Measurements from ENCODE around the gene RHOBTB3.

- TF ChIP-seq POLR2A (IDR thresholded peaks at IDR 0.05) = no peak
- no peak for TF ChIP-seq CTCF (IDR thresholded peaks at IDR 0.05)
- TF ChIP-seq POLR2AphosphoS5 (IDR thresholded peaks at IDR 0.05) = no peak
Observed at GRCh38 chr5:95689680-95690079, 41.5 kb upstream of the RHOBTB3 start.

Data from stomach (tissue), 4 donors.